ENCODE data around the gene KRT3.
"Not testable (repeated sequence)": the region's sequence is repeated elsewhere in the genome, so short reads cannot be mapped to it uniquely, and the experiment has no call there.

The KRT3 gene

GRCh38 chr12:52796839-52797528 is 1.1 kb upstream of the KRT3 start:
- DNase-seq: no peak

GRCh38 chr12:52796429-52796794 is 495 bp upstream of the KRT3 start:
- no peak for DNase-seq

GRCh38 chr12:52795332-52795674 is 614 bp downstream of the KRT3 start:
- DNase-seq: not testable (repeated sequence)

- DNase-seq: no peak
Measured at GRCh38 chr12:52794479-52795331, 1.2 kb downstream of the KRT3 start.

GRCh38 chr12:52792185-52793029 is 3.5 kb downstream of the KRT3 start:
- DNase-seq: no peak

GRCh38 chr12:52791271-52792184 is 4.4 kb downstream of the KRT3 start:
- no peak for DNase-seq

GRCh38 chr12:52790427-52791270 is 5.3 kb downstream of the KRT3 start:
- no peak for DNase-seq

- DNase-seq: no peak
Measured at GRCh38 chr12:52789637-52790426, 6.1 kb downstream of the KRT3 start.

GRCh38 chr12:52788876-52789636 is 6.9 kb downstream of the KRT3 start:
- DNase-seq: no peak

GRCh38 chr12:52788192-52788875 is 7.6 kb downstream of the KRT3 start:
- DNase-seq: no peak

- DNase-seq: no peak
Measured at GRCh38 chr12:52787324-52788191, 8.4 kb downstream of the KRT3 start.

GRCh38 chr12:52784909-52785308 is 11.0 kb downstream of the KRT3 start:
- no peak for DNase-seq

- DNase-seq: no peak
Measured at GRCh38 chr12:52783563-52784316, 12.2 kb downstream of the KRT3 start.

- no peak for DNase-seq
Measured at GRCh38 chr12:52782502-52782901, 13.4 kb downstream of the KRT3 start.

- no peak for DNase-seq
Measured at GRCh38 chr12:52781399-52782082, 14.4 kb downstream of the KRT3 start.

GRCh38 chr12:52779914-52780313 is 16.0 kb downstream of the KRT3 start:
- no peak for DNase-seq

GRCh38 chr12:52778833-52779232 is 17.1 kb downstream of the KRT3 start:
- DNase-seq: no peak
